Mesenchymal stem cell (in vitro differentiated cells and primary cell): ENCODE data around the gene SEPTIN1.

Source experiments
- DNase-seq: peaks from one replicate; pipeline ENCODE4 v3.0.0-alpha.2; 2013
- H2AFZ ChIP-seq: one replicate; pipeline ENCODE4 v1.6.1; 2013; ENCODE audit warnings: low read depth, mild to moderate bottlenecking, control low read depth, inconsistent platforms, low read length, moderate library complexity
- H2AK5ac ChIP-seq: 2 replicates; pipeline ENCODE4 v1.6.1; 2013; ENCODE audit warnings: low read length, moderate library complexity, mild to moderate bottlenecking, inconsistent platforms; ENCODE audit not compliant: severe bottlenecking
- H2BK120ac ChIP-seq: one replicate; pipeline ENCODE4 v1.6.1; 2013; ENCODE audit warnings: low read depth, mild to moderate bottlenecking, inconsistent platforms, low read length, moderate library complexity
- H2BK12ac ChIP-seq, 2 experiments: one replicate each; pipeline ENCODE4 v1.6.1; 2013; ENCODE audit warnings: inconsistent platforms in 2 of 2, low read length in 2 of 2, mild to moderate bottlenecking in 2 of 2, moderate library complexity in 2 of 2, control low read depth in 1 of 2
- H2BK15ac ChIP-seq: one replicate; pipeline ENCODE4 v1.6.1; 2013; ENCODE audit warnings: mild to moderate bottlenecking, low read depth, inconsistent platforms; ENCODE audit not compliant: poor library complexity, severe bottlenecking
- H2BK5ac ChIP-seq: 2 replicates; pipeline ENCODE4 v1.6.1; 2013; ENCODE audit warnings: low read depth, mild to moderate bottlenecking, low read length, control low read depth, inconsistent platforms; ENCODE audit not compliant: poor library complexity, severe bottlenecking
- H3K14ac ChIP-seq, 2 experiments: one replicate each; pipeline ENCODE4 v1.6.1; 2013; ENCODE audit warnings: inconsistent platforms in 2 of 2, low read length in 2 of 2, control low read depth in 1 of 2, mild to moderate bottlenecking in 1 of 2, moderate library complexity in 1 of 2
- H3K18ac ChIP-seq, 2 experiments: one replicate each; pipeline ENCODE4 v1.6.1; 2013; ENCODE audit warnings: inconsistent platforms in 2 of 2, low read length in 2 of 2, control low read depth in 1 of 2, low read depth in 1 of 2, mild to moderate bottlenecking in 1 of 2
- H3K23ac ChIP-seq, 2 experiments: one replicate each; pipeline ENCODE4 v1.6.1; 2013; ENCODE audit warnings: inconsistent platforms in 2 of 2, low read length in 2 of 2, mild to moderate bottlenecking in 2 of 2, moderate library complexity in 2 of 2, control low read depth in 1 of 2
- H3K27ac ChIP-seq: 2 replicates; pipeline ENCODE4 v1.5.1; 2013; ENCODE audit warnings: mild to moderate bottlenecking, moderate library complexity, low read length, control low read depth, inconsistent platforms; ENCODE audit not compliant: poor library complexity, severe bottlenecking
- H3K27me3 ChIP-seq, 2 experiments: 2 replicates each; pipeline versions ENCODE4 v1.6.1 to v1.7.0; 2013; ENCODE audit warnings: low read length in 2 of 2, mild to moderate bottlenecking in 2 of 2, moderate library complexity in 2 of 2, control low read depth in 1 of 2, inconsistent platforms in 1 of 2; ENCODE audit not compliant: control insufficient read depth in 1 of 2, insufficient read depth in 1 of 2
- H3K36me3 ChIP-seq, 2 experiments: 2 replicates each; pipeline versions ENCODE4 v1.6.1 to v1.7.0; 2013; ENCODE audit warnings: low read length in 2 of 2, control low read depth in 1 of 2, inconsistent platforms in 1 of 2, low read depth in 1 of 2, mild to moderate bottlenecking in 1 of 2; ENCODE audit not compliant: insufficient read depth in 2 of 2, control insufficient read depth in 1 of 2
- H3K4ac ChIP-seq, 2 experiments: one replicate each; pipeline ENCODE4 v1.6.1; 2013; ENCODE audit warnings: inconsistent platforms in 2 of 2, low read length in 2 of 2, mild to moderate bottlenecking in 2 of 2, moderate library complexity in 2 of 2, control low read depth in 1 of 2, low read depth in 1 of 2
- H3K4me1 ChIP-seq: 2 replicates; pipeline ENCODE4 v1.6.1; 2013; ENCODE audit warnings: low read depth, low read length, control low read depth; ENCODE audit not compliant: control insufficient read depth, insufficient read depth
- H3K4me2 ChIP-seq: 2 replicates; pipeline ENCODE4 v1.6.1; 2013; ENCODE audit warnings: low read length, mild to moderate bottlenecking, inconsistent platforms; ENCODE audit not compliant: poor library complexity, severe bottlenecking
- H3K4me3 ChIP-seq, 2 experiments: 2 replicates each; pipeline versions ENCODE4 v1.5.1 to v1.7.0; 2013; ENCODE audit warnings: low read length in 2 of 2, mild to moderate bottlenecking in 2 of 2, control low read depth in 1 of 2, low read depth in 1 of 2; ENCODE audit not compliant: insufficient read depth in 1 of 2
- H3K79me1 ChIP-seq: replicated peaks from 2 replicates; pipeline ENCODE4 v1.6.1; 2013; ENCODE audit warnings: mild to moderate bottlenecking, control low read depth, low read length, inconsistent platforms; ENCODE audit not compliant: poor library complexity, severe bottlenecking
- H3K9ac ChIP-seq: 2 replicates; pipeline ENCODE4 v1.7.0; 2013; ENCODE audit warnings: mild to moderate bottlenecking, low read length, moderate library complexity
- H3K9me3 ChIP-seq: 2 replicates; pipeline ENCODE4 v1.7.0; 2013; ENCODE audit warnings: mild to moderate bottlenecking, low read length; ENCODE audit not compliant: control insufficient read depth
- H4K8ac ChIP-seq: one replicate; pipeline ENCODE4 v1.6.1; 2013; ENCODE audit warnings: inconsistent platforms, mild to moderate bottlenecking, low read length, moderate library complexity
- H4K91ac ChIP-seq: one replicate; pipeline ENCODE4 v1.6.1; 2013; ENCODE audit warnings: mild to moderate bottlenecking, low read length, inconsistent platforms
- WGBS: methylation state at CpG from one replicate; pipeline ENCODE4 v1.1.7; 2013; ENCODE audit warnings: mixed read lengths; 5-methylcytosine and 5-hydroxymethylcytosine counted together

The SEPTIN1 gene

DNA sequence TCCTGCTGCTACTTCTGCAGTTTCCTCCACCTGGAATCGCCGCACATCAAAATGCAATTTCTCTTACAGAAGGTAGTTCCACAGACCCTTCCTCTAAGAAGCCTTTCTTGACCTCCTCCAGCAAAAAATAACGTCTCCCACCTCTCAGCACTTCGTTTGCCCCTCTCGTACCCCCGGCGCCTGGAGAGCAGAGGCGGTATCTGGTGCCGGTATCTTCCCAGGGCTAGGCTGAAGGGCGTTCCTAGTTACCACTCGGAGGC lies 47.0 kb upstream of the SEPTIN1 start:
- 25% methylated on average over 11 of the region's 11 CpGs for WGBS
- peak overlapping the region; percentile 54 for H2AK5ac ChIP-seq
- H3K14ac ChIP-seq, result peak overlapping the region in 1 of 2 experiments; percentile 61

DNA sequence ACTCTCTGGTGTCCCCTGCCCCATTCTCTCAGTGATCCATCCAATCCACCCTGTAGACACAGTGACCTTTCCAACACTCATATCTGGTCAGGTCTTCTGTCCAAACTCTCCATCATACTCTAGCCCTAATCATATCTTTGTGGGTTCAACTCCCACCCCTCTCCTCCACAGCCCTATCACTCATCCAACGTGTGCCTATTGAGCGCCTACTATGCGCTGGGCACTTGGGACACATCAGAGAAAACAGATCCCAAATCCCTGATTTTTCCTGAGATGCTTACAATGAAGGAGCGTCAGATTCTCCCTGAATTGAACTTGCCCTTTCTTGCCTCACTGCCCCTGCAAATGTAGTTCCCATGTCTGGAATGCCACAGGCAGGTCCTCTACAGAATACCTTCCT lies 45.7 kb upstream of the SEPTIN1 start:
- H3K27ac ChIP-seq, result no peak overlapping the region
- no peak overlapping the region for H3K4me3 ChIP-seq
- H3K9me3 ChIP-seq, result no peaks in the 10 kb centered on the region
- no peak overlapping the region for H3K23ac ChIP-seq
- WGBS, result over 99% methylated on average over 4 of the region's 4 CpGs
- H2AK5ac ChIP-seq, result no peak overlapping the region
- no peak overlapping the region for H2BK120ac ChIP-seq
- H3K36me3 ChIP-seq, result peaks cover 29 to 34% of the 10 kb centered on the region in 2 experiments
- no peak overlapping the region for H3K9ac ChIP-seq
- H4K8ac ChIP-seq, result no peak overlapping the region
- H3K18ac ChIP-seq, result no peak overlapping the region
- no peaks in the 10 kb centered on the region for H3K27me3 ChIP-seq
- H3K14ac ChIP-seq, result no peak overlapping the region
- peaks cover 10% of the 10 kb centered on the region for H3K4me1 ChIP-seq
- no peak overlapping the region for H4K91ac ChIP-seq
- peaks cover 30% of the 10 kb centered on the region for H3K79me1 ChIP-seq
- no peak overlapping the region for H3K4ac ChIP-seq
- no peak overlapping the region for H2BK5ac ChIP-seq
- H2BK12ac ChIP-seq, result no peak overlapping the region
- no peak overlapping the region for H2AFZ ChIP-seq
- no peak for DNase-seq
- no peak overlapping the region for H2BK15ac ChIP-seq
- no peak overlapping the region for H3K4me2 ChIP-seq

More for the DNA sequence above, 47.0 kb upstream of the SEPTIN1 start:
- H3K79me1 ChIP-seq, result peaks cover 23% of the 10 kb centered on the region
- H2BK5ac ChIP-seq, result no peak overlapping the region
- H3K23ac ChIP-seq, result no peak overlapping the region
- H3K27ac ChIP-seq, result no peak overlapping the region
- peak overlapping the region in 1 of 2 experiments; percentile 77 for H3K18ac ChIP-seq
- no peak overlapping the region for H2BK12ac ChIP-seq
- peak overlapping the region; percentile 86 for H3K9ac ChIP-seq
- no peak overlapping the region for H2BK120ac ChIP-seq
- H3K4me2 ChIP-seq, result peak overlapping the region; percentile 96
- peaks cover 10% of the 10 kb centered on the region for H3K4me1 ChIP-seq
- H2BK15ac ChIP-seq, result no peak overlapping the region
- H3K27me3 ChIP-seq, result peaks cover 0 to 6% of the 10 kb centered on the region in 2 experiments
- H3K4me3 ChIP-seq, result peak overlapping the region; percentile 89 to 98
- DNase-seq, result no peak
- peak overlapping the region; percentile 98 for H4K8ac ChIP-seq
- H3K36me3 ChIP-seq, result peaks cover 20 to 22% of the 10 kb centered on the region in 2 experiments
- H4K91ac ChIP-seq, result no peak overlapping the region
- no peaks in the 10 kb centered on the region for H3K9me3 ChIP-seq
- peak overlapping the region; percentile 87 for H2AFZ ChIP-seq
- H3K4ac ChIP-seq, result peak overlapping the region in 1 of 2 experiments; percentile 60

GRCh38 chr16:30421010-30421409 lies 38.6 kb upstream of the SEPTIN1 start:
- Histone ChIP-seq H2BK5ac (no peak overlapping the region), H3K4me2 (no peak overlapping the region), H3K79me1 (peaks cover 26% of the 10 kb centered on the region), H3K14ac (no peak overlapping the region), H3K27ac (no peak overlapping the region), H2BK12ac (no peak overlapping the region), H3K9me3 (no peaks in the 10 kb centered on the region), H2AFZ (no peak overlapping the region), H2AK5ac (no peak overlapping the region), H4K8ac (no peak overlapping the region), H3K9ac (no peak overlapping the region), H3K4me1 (peaks cover 11% of the 10 kb centered on the region), H3K4ac (no peak overlapping the region), H4K91ac (no peak overlapping the region), H3K27me3 (no peaks in the 10 kb centered on the region), H2BK120ac (no peak overlapping the region), H3K36me3 (peaks cover 39 to 47% of the 10 kb centered on the region in 2 experiments), H3K23ac (no peak overlapping the region), H3K4me3 (no peak overlapping the region), H3K18ac (no peak overlapping the region), H2BK15ac (no peak overlapping the region)
- WGBS, result 96% methylated on average over 5 of the region's 5 CpGs
- no peak for DNase-seq

DNA sequence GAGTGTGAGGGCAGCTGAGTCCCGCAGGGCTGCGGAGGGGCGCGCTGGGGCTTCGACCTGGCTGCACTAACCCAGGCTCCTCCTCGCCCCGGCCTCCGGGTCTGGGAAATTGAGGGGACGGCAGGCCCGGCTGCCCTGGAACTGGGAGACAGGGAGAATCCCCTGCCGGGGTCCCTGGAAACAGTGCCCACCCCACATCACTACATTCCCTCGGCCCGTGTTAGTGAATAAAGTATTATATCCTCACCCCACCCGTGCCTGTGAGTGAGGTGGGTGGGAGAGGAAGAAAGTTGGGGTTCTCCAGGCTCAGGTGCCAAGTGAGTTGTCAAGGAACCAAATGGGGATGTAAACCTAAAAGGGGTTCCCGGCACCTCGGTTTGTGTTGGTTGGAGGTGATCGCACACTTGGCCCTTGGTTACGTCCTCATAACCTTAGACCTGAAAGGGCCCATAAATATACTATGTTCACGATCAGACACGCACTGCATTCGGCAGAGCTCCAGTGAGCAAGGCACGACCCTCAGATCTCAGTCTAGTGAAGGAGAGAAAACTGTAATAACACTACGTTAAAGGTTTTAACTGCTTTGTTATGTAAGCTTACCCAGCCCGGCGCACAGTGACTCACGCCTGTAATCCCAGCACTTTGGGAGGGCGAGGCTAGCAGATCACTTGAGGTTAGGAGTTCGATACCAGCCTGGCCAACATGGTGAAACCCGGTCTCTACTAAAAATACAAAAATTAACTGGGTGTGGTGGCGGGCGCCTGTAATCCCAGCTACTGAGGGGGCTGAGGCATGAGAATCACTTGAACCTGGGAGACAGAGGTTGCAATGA lies 36.2 kb upstream of the SEPTIN1 start:
- Histone ChIP-seq H3K27ac (no peak overlapping the region), H3K14ac (no peak overlapping the region), H3K27me3 (no peaks in the 10 kb centered on the region), H3K4ac (no peak overlapping the region), H3K23ac (peak overlapping the region in 1 of 2 experiments; percentile 23), H2BK15ac (no peak overlapping the region), H2BK5ac (no peak overlapping the region), H4K8ac (no peak overlapping the region), H4K91ac (peak overlapping the region; percentile 59), H3K18ac (peak overlapping the region; percentile 19 to 83), H3K4me2 (peak overlapping the region; percentile 74), H3K36me3 (peaks cover 30 to 37% of the 10 kb centered on the region in 2 experiments), H3K4me3 (peak overlapping the region; percentile 60 to 74), H2BK120ac (peak overlapping the region; percentile 27), H2BK12ac (no peak overlapping the region), H2AFZ (peak overlapping the region; percentile 46), H3K9ac (peak overlapping the region; percentile 70), H2AK5ac (no peak overlapping the region), H3K9me3 (no peaks in the 10 kb centered on the region), H3K4me1 (peaks cover 13% of the 10 kb centered on the region), H3K79me1 (peaks cover 15% of the 10 kb centered on the region)
- WGBS, result 73% methylated on average over 23 of the region's 31 CpGs
- no peak for DNase-seq
